CD4-positive, alpha-beta T cell (primary cell): ENCODE results near the gene TMEM151B. TPM values are rescaled to one million over a fixed set of nuclear protein-coding genes. Genes with fewer than 3 reads are reported as not detected.

Experiments used
- ATAC-seq: fragments of 200-7000 bp; cut with Tn5 transposase; one replicate; pipeline ENCODE4 v1.10.0; 2022; ENCODE audit warnings: mild to moderate bottlenecking; ENCODE audit not compliant: poor library complexity
- CTCF ChIA-PET: fragments of 350-600 bp; sonication (Branson Sonifier 250); formaldehyde crosslinking; loops from one replicate; lab custom pipeline; 2021; ENCODE audit warnings: antibody characterized with exemption, inconsistent platforms; lab: Charles Lee
- POLR2A ChIA-PET: fragments of 350-600 bp; sonication (Branson Sonifier 250); formaldehyde crosslinking; loops from one replicate; lab custom pipeline; 2021; ENCODE audit warnings: antibody characterized with exemption, inconsistent platforms; lab: Charles Lee
- DNase-seq, 14 experiments: peaks; one replicate each; pipeline ENCODE4 v3.0.0-alpha.2; 2013 to 2020; ENCODE audit warnings: mixed read lengths in 2 of 14
- H3K27ac ChIP-seq, 2 donors: one replicate each; pipeline versions ENCODE4 v1.5.1 to v1.7.0; 2013; ENCODE audit warnings: low read length in 2 of 2, low read depth in 1 of 2, mild to moderate bottlenecking in 1 of 2
- H3K27me3 ChIP-seq, 2 experiments: 1 replicate in 1 of 2; 2 replicates in 1 of 2; pipeline versions ENCODE4 v1.6.1 to v1.7.0; 2013; ENCODE audit warnings: low read length in 2 of 2, control low read depth in 1 of 2, mild to moderate bottlenecking in 1 of 2, moderate library complexity in 1 of 2; ENCODE audit not compliant: insufficient read depth in 2 of 2, control insufficient read depth in 1 of 2
- H3K36me3 ChIP-seq: one replicate; pipeline ENCODE4 v1.6.1; 2013; ENCODE audit warnings: low read length, control low read depth; ENCODE audit not compliant: insufficient read depth
- H3K4me1 ChIP-seq: one replicate; pipeline ENCODE4 v1.6.1; 2013; ENCODE audit warnings: low read length, control low read depth; ENCODE audit not compliant: insufficient read depth
- H3K4me3 ChIP-seq: one replicate; pipeline ENCODE4 v1.5.1; 2013; ENCODE audit warnings: mild to moderate bottlenecking, low read length, moderate library complexity
- H3K9me3 ChIP-seq, 2 experiments: 1 replicate in 1 of 2; 2 replicates in 1 of 2; pipeline versions ENCODE4 v1.6.1 to v1.7.0; 2013; ENCODE audit warnings: low read length in 2 of 2, mild to moderate bottlenecking in 2 of 2, control low read depth in 1 of 2, moderate library complexity in 1 of 2; ENCODE audit not compliant: control insufficient read depth in 1 of 2, insufficient read depth in 1 of 2
- H3K27ac Mint-ChIP-seq: one replicate; pipeline ENCODE4 v1.8.0; 2020; ENCODE audit warnings: mixed read lengths
- H3K27me3 Mint-ChIP-seq: one replicate; pipeline ENCODE4 v1.8.0; 2021; ENCODE audit warnings: mixed read lengths
- H3K36me3 Mint-ChIP-seq: one replicate; pipeline ENCODE4 v1.8.0; 2021; ENCODE audit warnings: low read depth, mixed read lengths
- H3K4me1 Mint-ChIP-seq: one replicate; pipeline ENCODE4 v1.8.0; 2021; ENCODE audit warnings: low read depth, mixed read lengths
- H3K4me3 Mint-ChIP-seq: one replicate; pipeline ENCODE4 v1.8.0; 2020; ENCODE audit warnings: mild to moderate bottlenecking, mixed read lengths
- H3K9me3 Mint-ChIP-seq: one replicate; pipeline ENCODE4 v1.8.0; 2020; ENCODE audit warnings: mixed read lengths
- CTCF ChIP-seq: fragments of 200-600 bp; IDR thresholded peaks from one replicate; pipeline ENCODE4 v1.8.0; 2022; ENCODE audit warnings: antibody characterized with exemption, mild to moderate bottlenecking
- intact Hi-C, 2 experiments: fragments of 100-400 bp; cut with DNase I in 1 of 2; cut with micrococcal nuclease in 1 of 2; formaldehyde crosslinking; loops; one replicate each; pipeline versions ENCODE4 v1.15.1 to v1.9.0; 2023 to 2025; cut with DNase I, micrococcal nuclease
- total RNA-seq, 174 experiments: library from RNA in 2 of 174; stranded (reverse) in 2 of 174; gene quantifications; one replicate each; pipeline ENCODE4 v1.2.3 and lab custom pipeline; 2021 to 2026

TMEM151B gene
- total RNA-seq, 2 experiments from 2014 or later, result not detected

- H3K36me3 ChIP-seq, result no peaks in the 10 kb centered on the region
- ChIA-PET POLR2A (no interaction called here), CTCF (interaction anchor here (2.4 kb wide), 1 partner anchor 38 kb away, joined by 8 read pairs; the partner anchor contains the start of gene AARS2)
- Mint-ChIP-seq H3K36me3 (no peaks in the 10 kb centered on the region), H3K4me1 (peaks cover 5% of the 10 kb centered on the region), H3K27ac (no peak overlapping the region), H3K27me3 (peaks cover 68% of the 10 kb centered on the region), H3K9me3 (no peaks in the 10 kb centered on the region), H3K4me3 (no peak overlapping the region)
- intact Hi-C loops, result no loop called here
- H3K4me3 ChIP-seq, result no peak overlapping the region
- H3K27ac ChIP-seq, result no peak overlapping the region
- TF ChIP-seq CTCF, result no peak
- no peaks in the 10 kb centered on the region for H3K9me3 ChIP-seq
- H3K4me1 ChIP-seq, result peaks cover 17% of the 10 kb centered on the region
- H3K27me3 ChIP-seq, result peaks cover 59 to 71% of the 10 kb centered on the region in 2 experiments
- no peak for ATAC-seq
- DNase-seq, result no peak
Observed at GRCh38 chr6:44275271-44275748, 5.1 kb downstream of the TMEM151B start.

- H3K4me3 ChIP-seq, result no peak overlapping the region
- Mint-ChIP-seq H3K27me3 (peaks cover 73% of the 10 kb centered on the region), H3K36me3 (no peaks in the 10 kb centered on the region), H3K4me3 (no peak overlapping the region), H3K4me1 (peaks cover 5% of the 10 kb centered on the region), H3K27ac (no peak overlapping the region), H3K9me3 (no peaks in the 10 kb centered on the region)
- peak in 5 of 14 experiments; percentile 12 to 67 (median 32) for DNase-seq
- H3K36me3 ChIP-seq, result no peaks in the 10 kb centered on the region
- POLR2A ChIA-PET, result interaction anchor here (0.8 kb wide), 1 partner anchor 23 kb away, joined by 4 read pairs; no protein-coding TSS in a partner anchor
- no peak for TF ChIP-seq CTCF
- CTCF ChIA-PET, result interaction anchor here (2.4 kb wide), 1 partner anchor 37 kb away, joined by 8 read pairs; the partner anchor contains the start of gene AARS2
- no peak overlapping the region for H3K27ac ChIP-seq
- H3K9me3 ChIP-seq, result no peaks in the 10 kb centered on the region
- H3K27me3 ChIP-seq, result peaks cover 59 to 70% of the 10 kb centered on the region in 2 experiments
- H3K4me1 ChIP-seq, result peaks cover 16% of the 10 kb centered on the region
- intact Hi-C loops, result no loop called here
- ATAC-seq, result peak; percentile 82
Observed at GRCh38 chr6:44275749-44276648, 5.7 kb downstream of the TMEM151B start.

GRCh38 chr6:44276667-44277640, 6.7 kb downstream of the TMEM151B start:
- no peak for TF ChIP-seq CTCF
- Mint-ChIP-seq H3K9me3 (no peaks in the 10 kb centered on the region), H3K4me1 (peaks cover 5% of the 10 kb centered on the region), H3K27ac (no peak overlapping the region), H3K36me3 (no peaks in the 10 kb centered on the region), H3K27me3 (peaks cover 63% of the 10 kb centered on the region), H3K4me3 (no peak overlapping the region)
- ChIA-PET CTCF (interaction anchor here (0.6 kb wide), 1 partner anchor 53 kb away, joined by 3 read pairs; no protein-coding TSS in a partner anchor), POLR2A (interaction anchor here (0.8 kb wide), 1 partner anchor 22 kb away, joined by 4 read pairs; no protein-coding TSS in a partner anchor)
- ATAC-seq (no peak), DNase-seq (no peak)
- Histone ChIP-seq H3K27ac (no peak overlapping the region), H3K27me3 (peaks cover 50 to 60% of the 10 kb centered on the region in 2 experiments), H3K4me1 (peaks cover 11% of the 10 kb centered on the region), H3K9me3 (no peaks in the 10 kb centered on the region), H3K36me3 (no peaks in the 10 kb centered on the region), H3K4me3 (no peak overlapping the region)
- intact Hi-C loops, result no loop called here
